ENCODE measurements around the gene GOLGA5. TPM values are rescaled to one million over a fixed set of nuclear protein-coding genes. Genes with fewer than 3 reads are reported as not detected.

GOLGA5 gene
- total RNA-seq, 1 donor from 2014 or later = 41.1 TPM

DNA sequence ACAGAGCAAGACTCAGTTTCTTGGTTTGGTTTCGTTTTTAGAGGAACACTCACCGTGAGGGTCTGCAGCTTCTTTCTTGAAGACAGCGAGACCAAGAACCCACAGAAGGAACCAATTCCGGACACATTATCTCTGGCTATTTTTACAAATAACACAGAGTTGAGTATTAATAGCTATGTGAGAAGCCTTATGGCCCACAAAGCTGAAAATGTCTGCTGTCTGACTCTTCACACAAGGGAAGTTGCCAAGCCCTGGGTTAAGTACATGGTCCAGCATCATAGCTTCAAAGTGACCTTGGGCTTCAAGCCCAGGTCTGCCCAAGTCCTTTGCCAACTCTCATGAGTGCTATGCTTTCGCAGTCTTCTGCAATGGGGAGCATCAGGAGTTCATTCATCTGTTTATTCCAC lies 43.1 kb upstream of the GOLGA5 start:
- H3K4me1 Mint-ChIP-seq (ENCODE audit: unreplicated experiment) = peaks cover 20% of the 10 kb centered on the region
- H3K4me3 Mint-ChIP-seq (ENCODE audit: unreplicated experiment) = no peak overlapping the region
- H3K27me3 Mint-ChIP-seq (ENCODE audit: unreplicated experiment) = peaks cover 4% of the 10 kb centered on the region
- TF ChIP-seq, protein P1, sequence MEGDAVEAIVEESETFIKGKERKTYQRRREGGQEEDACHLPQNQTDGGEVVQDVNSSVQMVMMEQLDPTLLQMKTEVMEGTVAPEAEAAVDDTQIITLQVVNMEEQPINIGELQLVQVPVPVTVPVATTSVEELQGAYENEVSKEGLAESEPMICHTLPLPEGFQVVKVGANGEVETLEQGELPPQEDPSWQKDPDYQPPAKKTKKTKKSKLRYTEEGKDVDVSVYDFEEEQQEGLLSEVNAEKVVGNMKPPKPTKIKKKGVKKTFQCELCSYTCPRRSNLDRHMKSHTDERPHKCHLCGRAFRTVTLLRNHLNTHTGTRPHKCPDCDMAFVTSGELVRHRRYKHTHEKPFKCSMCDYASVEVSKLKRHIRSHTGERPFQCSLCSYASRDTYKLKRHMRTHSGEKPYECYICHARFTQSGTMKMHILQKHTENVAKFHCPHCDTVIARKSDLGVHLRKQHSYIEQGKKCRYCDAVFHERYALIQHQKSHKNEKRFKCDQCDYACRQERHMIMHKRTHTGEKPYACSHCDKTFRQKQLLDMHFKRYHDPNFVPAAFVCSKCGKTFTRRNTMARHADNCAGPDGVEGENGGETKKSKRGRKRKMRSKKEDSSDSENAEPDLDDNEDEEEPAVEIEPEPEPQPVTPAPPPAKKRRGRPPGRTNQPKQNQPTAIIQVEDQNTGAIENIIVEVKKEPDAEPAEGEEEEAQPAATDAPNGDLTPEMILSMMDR (IDR thresholded peaks at IDR 0.05) = no peak
- DNase-seq (ENCODE audit: extremely low spot score, unreplicated experiment) = no peak
- no peaks in the 10 kb centered on the region for H3K9me3 Mint-ChIP-seq (ENCODE audit: unreplicated experiment)
- H3K36me3 Mint-ChIP-seq (ENCODE audit: unreplicated experiment) = no peaks in the 10 kb centered on the region
- H3K27ac Mint-ChIP-seq (ENCODE audit: unreplicated experiment) = no peak overlapping the region

DNA sequence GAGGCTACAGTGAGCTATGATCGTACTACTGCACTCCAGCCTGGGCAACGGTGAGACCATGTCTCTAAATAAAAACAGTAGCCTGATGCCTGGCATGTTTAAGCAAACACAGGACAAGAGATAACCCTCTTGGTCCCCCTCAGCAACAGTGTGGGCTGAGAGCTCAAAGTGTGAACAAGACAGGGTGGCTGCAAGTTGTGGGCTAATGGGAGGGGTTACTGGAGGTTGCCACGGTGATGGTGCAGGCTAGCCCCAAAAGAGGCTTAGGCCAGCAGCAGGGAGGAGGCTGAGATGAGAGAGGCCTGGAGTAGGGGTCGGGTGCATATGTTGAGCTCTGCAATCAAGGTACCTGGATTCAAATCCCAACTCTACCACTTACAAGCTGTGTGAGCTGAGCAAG lies 42.3 kb upstream of the GOLGA5 start:
- DNase-seq (ENCODE audit: extremely low spot score, unreplicated experiment) = no peak
- Mint-ChIP-seq H3K27ac (ENCODE audit: unreplicated experiment) (no peak overlapping the region), H3K27me3 (ENCODE audit: unreplicated experiment) (peaks cover 4% of the 10 kb centered on the region), H3K9me3 (ENCODE audit: unreplicated experiment) (no peaks in the 10 kb centered on the region), H3K4me3 (ENCODE audit: unreplicated experiment) (no peak overlapping the region), H3K36me3 (ENCODE audit: unreplicated experiment) (no peaks in the 10 kb centered on the region), H3K4me1 (ENCODE audit: unreplicated experiment) (peaks cover 15% of the 10 kb centered on the region)
- TF ChIP-seq, protein P1 (IDR thresholded peaks at IDR 0.05) = no peak

DNA sequence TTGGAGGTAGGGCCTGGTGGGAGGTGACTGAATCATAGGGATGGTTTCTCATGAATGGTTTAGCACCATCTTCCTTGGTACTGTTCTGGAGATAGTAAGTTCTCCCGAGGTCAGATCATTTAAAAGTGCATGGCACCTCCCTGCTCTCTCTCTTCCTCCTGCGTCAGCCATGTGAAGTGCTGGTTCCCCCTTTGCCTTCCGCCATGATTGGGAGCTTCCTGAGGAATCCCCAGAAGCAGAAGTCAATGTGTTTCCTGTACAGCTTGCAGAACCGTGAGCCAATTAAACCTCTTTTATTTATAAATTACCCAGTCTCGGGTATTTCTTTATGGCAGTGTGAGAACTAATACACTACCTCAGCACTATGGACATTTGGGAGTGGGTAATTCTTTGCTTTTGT lies 40.9 kb upstream of the GOLGA5 start:
- Mint-ChIP-seq H3K9me3 (ENCODE audit: unreplicated experiment) (no peaks in the 10 kb centered on the region), H3K27me3 (ENCODE audit: unreplicated experiment) (peaks cover 4% of the 10 kb centered on the region), H3K4me3 (ENCODE audit: unreplicated experiment) (no peak overlapping the region), H3K36me3 (ENCODE audit: unreplicated experiment) (no peaks in the 10 kb centered on the region), H3K4me1 (ENCODE audit: unreplicated experiment) (peaks cover 6% of the 10 kb centered on the region), H3K27ac (ENCODE audit: unreplicated experiment) (no peak overlapping the region)
- DNase-seq (ENCODE audit: extremely low spot score, unreplicated experiment) = no peak
- TF ChIP-seq, protein P1 (IDR thresholded peaks at IDR 0.05) = no peak

DNA sequence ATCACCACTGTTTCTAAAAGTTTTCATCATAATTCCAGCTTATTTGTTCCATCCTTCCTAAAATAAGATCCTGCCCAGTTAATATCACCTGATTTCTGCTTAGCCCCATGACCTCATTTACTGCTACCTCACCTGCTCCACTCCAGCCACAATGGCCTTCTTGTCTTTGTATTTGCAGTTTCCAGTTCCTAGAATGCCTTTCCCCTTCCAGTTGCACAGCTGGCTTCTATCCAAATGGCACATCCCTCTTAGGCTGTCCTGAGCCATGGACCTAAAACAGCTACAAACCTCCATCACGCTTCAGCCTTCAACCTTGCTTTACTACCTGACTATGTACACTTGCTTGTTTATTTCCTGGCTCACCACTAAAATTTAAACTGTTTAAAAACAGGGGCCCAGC lies 39.1 kb upstream of the GOLGA5 start:
- no peak for DNase-seq (ENCODE audit: extremely low spot score, unreplicated experiment)
- no peaks in the 10 kb centered on the region for H3K4me1 Mint-ChIP-seq (ENCODE audit: unreplicated experiment)
- H3K27me3 Mint-ChIP-seq (ENCODE audit: unreplicated experiment) = peaks cover 4% of the 10 kb centered on the region
- TF ChIP-seq, protein P1 (IDR thresholded peaks at IDR 0.05) = no peak
- no peaks in the 10 kb centered on the region for H3K9me3 Mint-ChIP-seq (ENCODE audit: unreplicated experiment)
- H3K36me3 Mint-ChIP-seq (ENCODE audit: unreplicated experiment) = no peaks in the 10 kb centered on the region
- no peak overlapping the region for H3K27ac Mint-ChIP-seq (ENCODE audit: unreplicated experiment)
- no peak overlapping the region for H3K4me3 Mint-ChIP-seq (ENCODE audit: unreplicated experiment)

DNA sequence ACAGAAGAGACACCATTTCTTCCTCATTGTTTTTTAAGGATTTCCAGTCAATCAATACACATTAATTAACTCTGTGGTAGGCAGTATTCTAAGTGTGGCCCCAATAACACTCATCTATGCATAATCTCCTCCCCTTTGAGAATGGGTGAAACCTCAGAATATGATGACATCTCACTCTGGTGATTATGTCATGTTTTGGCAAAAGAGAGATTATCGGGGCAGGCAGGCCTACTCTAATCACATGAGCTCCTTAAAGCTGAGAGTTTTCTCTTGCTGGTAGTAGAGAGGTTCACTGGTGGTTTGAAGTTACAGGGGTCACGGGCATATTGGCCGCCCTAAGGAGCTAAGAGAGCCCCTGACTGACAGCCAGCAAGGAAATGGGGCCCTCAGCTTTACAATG lies 38.6 kb upstream of the GOLGA5 start:
- Mint-ChIP-seq H3K36me3 (ENCODE audit: unreplicated experiment) (no peaks in the 10 kb centered on the region), H3K4me3 (ENCODE audit: unreplicated experiment) (no peak overlapping the region), H3K4me1 (ENCODE audit: unreplicated experiment) (no peaks in the 10 kb centered on the region), H3K27ac (ENCODE audit: unreplicated experiment) (no peak overlapping the region), H3K9me3 (ENCODE audit: unreplicated experiment) (no peaks in the 10 kb centered on the region), H3K27me3 (ENCODE audit: unreplicated experiment) (peaks cover 4% of the 10 kb centered on the region)
- DNase-seq (ENCODE audit: extremely low spot score, unreplicated experiment) = no peak
- TF ChIP-seq, protein P1 (IDR thresholded peaks at IDR 0.05) = no peak

All from osteocyte (in vitro differentiated cells).